LNCaP clone FGC (cell line): ENCODE measurements around the gene ADH5.
"Not testable (repeated sequence)": the region's sequence is repeated elsewhere in the genome, so short reads cannot be mapped to it uniquely, and the experiment has no call there.

Experiments
- DNase-seq: peaks from one replicate; pipeline ENCODE4 v3.0.0-alpha.2; 2011; ENCODE audit warnings: low read depth
- H3K4me3 ChIP-seq: 2 replicates; pipeline ENCODE4 v1.5.1; 2011; ENCODE audit warnings: mild to moderate bottlenecking, low read depth, low read length, control low read depth
- CTCF ChIP-seq: IDR thresholded peaks from 2 replicates; pipeline ENCODE4 v1.5.1; 2012; ENCODE audit warnings: mild to moderate bottlenecking; ENCODE audit not compliant: control insufficient read depth, insufficient read depth; ENCODE audit errors: extremely low read depth

Gene ADH5

GRCh38 chr4:99100876-99101275 is 12.3 kb upstream of the ADH5 start:
- DNase-seq = no peak
- no peak overlapping the region for H3K4me3 ChIP-seq
- no peak for TF ChIP-seq CTCF

GRCh38 chr4:99099814-99100213 is 11.2 kb upstream of the ADH5 start:
- DNase-seq, H3K4me3 ChIP-seq: not testable (repeated sequence)

- TF ChIP-seq CTCF = no peak
- H3K4me3 ChIP-seq = no peak overlapping the region
- DNase-seq = no peak
These were observed 10.7 kb upstream of the ADH5 start for GRCh38 chr4:99099311-99099710.

- not testable (repeated sequence) for H3K4me3 ChIP-seq, DNase-seq
These were observed 3.3 kb upstream of the ADH5 start for GRCh38 chr4:99091841-99092240.

- no peak overlapping the region for H3K4me3 ChIP-seq
- no peak for DNase-seq
- no peak for TF ChIP-seq CTCF
These were observed 2.6 kb upstream of the ADH5 start for GRCh38 chr4:99091216-99091575.

GRCh38 chr4:99090481-99091215 is 2.1 kb upstream of the ADH5 start:
- H3K4me3 ChIP-seq = no peak overlapping the region
- TF ChIP-seq CTCF = no peak
- no peak for DNase-seq

- no peak for TF ChIP-seq CTCF
- no peak for DNase-seq
- H3K4me3 ChIP-seq = peak overlapping the region; percentile 86
These were observed 552 bp downstream of the ADH5 start for GRCh38 chr4:99088023-99088449.

GRCh38 chr4:99084595-99084994 is 4.0 kb downstream of the ADH5 start:
- TF ChIP-seq CTCF = no peak
- DNase-seq = no peak
- H3K4me3 ChIP-seq = no peak overlapping the region
